GM19025 (cell line): ENCODE results near the gene MYO18B.

Experiments used
- ATAC-seq: cut with Tn5 transposase; IDR thresholded peaks from one replicate; pipeline ENCODE4 v1.9.1; 2021; ENCODE audit warnings: mild to moderate bottlenecking, low read depth, moderate library complexity; ENCODE audit not compliant: unreplicated experiment

The MYO18B gene

DNA sequence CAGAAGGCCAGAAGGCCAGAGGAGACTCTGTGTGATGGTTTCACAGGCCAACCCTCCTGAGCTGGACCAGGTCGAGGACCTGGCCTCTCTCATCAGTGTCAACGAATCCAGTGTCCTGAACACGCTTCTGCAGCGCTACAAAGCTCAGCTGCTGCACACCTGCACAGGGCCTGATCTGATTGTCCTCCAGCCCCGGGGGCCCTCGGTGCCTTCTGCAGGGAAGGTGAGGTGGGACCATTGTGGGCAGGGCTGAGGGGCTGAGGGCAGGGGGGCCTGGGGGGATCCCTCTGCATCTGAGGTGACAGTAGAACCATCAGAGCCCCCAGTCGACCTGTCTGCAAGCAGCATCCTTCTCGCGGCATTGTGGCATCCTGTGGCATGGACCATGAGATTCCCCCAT, 30.3 kb downstream of the MYO18B start:
- no peak for ATAC-seq

DNA sequence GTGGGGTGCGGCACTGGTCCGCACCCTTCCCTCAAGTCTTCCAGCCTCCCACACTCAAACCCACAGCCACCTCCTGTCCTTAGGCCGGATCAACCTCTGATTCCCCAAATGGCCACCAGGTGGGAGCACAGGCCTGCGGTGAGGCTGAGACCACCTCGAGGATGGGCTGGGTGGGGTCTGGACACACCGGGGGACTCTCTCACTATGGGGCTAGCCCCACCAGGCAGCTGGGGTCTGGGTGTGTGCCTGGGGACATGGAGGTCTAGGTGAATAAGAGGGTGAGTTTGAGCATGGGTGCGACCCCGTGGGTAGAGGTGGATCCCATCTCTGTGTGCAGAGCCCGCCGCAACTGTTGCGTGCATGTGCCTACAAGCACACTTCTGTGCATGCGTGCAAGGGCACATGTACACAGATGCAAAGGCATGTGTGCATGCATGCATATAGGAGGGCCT, 32.6 kb downstream of the MYO18B start:
- ATAC-seq = no peak

DNA sequence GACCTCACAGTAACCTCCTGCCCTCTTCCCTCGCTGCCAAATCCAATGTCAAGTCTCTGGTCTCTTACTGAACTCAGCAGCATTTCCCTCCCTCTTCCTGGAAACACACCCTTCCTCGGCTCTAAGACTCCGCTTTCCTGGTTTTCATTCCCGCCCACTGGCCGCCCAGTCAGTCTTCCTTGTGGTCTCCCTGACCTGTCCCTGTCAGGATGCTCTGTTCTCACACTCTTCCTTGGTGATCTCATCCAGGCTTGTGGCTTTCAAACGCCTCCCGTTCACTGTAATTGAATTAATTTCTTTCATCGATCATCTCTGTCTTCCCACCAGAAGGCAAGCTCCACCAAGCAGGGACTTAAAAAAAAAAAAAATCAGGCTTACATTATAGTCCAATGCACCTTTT, 33.5 kb downstream of the MYO18B start:
- no peak for ATAC-seq

DNA sequence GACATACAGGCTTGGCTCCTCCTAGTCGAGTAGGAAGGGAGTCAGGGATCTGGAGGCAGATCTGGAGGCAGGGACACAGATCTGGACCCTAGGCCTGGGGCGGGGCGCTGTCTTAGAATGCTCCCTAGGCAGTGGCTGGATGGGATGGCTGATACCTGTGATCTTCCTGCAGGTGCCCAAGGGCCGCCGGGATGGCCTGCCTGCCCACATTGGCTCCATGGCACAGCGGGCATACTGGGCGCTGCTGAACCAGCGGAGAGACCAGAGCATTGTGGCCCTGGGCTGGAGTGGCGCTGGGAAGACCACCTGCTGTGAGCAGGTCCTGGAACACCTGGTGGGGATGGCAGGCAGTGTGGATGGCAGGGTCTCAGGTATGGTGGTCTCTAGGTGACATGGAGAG, 35.4 kb downstream of the MYO18B start:
- no peak for ATAC-seq

DNA sequence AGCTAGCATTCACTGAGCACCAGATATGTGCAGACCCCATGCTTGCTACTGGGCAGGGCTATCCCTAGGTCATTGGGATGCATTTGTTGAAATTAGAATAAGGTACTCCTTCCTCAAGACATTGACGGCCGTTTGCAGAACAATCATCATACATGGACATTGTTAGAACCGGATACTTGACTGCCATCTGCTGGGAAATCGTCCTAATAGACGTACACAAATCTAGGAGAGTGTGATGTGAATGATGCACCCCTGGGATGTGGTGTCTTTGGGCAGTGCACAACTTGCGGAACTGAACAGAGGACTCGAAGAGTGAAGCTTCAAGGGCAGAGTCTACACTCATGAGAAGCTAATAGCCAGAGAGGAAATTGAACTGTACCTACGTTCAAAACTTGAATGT, 35.9 kb downstream of the MYO18B start:
- no peak for ATAC-seq

DNA sequence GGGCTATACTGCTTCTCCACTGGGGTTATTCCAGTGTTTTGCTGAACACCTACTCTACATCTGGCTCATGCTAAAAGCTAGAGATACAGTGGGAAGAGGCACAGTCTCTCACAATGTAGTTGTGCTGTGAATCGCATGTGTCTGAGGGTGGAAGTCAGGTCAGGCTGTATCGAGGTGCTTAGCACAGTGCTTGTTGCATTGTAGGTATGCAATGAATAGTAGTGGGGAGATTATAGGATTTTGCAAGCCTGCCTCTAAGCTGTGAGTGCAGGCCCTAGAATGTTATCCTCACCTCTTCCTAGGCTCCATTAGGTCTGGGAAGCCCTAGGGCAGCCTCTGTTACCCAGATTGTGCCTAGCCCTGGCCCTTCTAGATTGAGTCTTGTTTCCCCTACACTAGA, 37.4 kb downstream of the MYO18B start:
- ATAC-seq = no peak

DNA sequence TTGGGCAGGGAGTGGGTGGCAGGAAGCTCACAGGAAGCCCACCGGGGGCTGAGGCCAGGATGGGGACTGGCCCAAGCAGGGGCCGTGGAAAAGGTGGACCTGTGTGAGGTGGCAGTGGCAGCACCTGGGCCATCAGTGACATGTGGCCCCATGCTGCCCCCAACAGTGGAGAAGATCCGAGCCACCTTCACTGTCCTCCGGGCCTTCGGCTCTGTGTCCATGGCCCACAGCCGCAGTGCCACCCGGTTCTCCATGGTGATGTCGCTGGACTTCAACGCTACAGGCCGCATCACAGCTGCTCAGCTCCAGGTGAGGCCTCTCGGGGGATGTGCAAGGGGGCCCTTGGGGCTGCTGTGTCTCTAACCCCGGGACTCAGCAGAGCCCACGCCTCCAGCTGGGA, 37.9 kb downstream of the MYO18B start:
- ATAC-seq = no peak

DNA sequence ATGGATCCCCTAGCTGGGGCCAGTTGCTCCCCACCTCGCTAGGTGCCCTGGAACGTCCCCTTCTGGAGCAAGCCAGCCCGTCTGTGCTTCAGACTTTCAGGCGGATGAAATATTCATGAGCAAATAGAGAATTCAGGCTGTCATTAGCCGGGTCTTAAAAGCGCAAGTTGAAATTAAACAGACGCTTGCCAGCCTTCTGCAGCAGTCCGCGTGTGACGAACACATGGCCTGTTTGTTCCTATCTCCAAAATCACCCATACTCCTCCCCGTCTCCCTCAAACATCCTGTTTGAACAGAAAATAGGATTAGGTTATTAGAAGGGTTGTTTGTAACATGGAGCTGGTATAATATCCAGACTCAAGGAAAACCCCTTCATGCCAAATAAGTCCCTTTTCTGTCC, 38.7 kb downstream of the MYO18B start:
- ATAC-seq = no peak

DNA sequence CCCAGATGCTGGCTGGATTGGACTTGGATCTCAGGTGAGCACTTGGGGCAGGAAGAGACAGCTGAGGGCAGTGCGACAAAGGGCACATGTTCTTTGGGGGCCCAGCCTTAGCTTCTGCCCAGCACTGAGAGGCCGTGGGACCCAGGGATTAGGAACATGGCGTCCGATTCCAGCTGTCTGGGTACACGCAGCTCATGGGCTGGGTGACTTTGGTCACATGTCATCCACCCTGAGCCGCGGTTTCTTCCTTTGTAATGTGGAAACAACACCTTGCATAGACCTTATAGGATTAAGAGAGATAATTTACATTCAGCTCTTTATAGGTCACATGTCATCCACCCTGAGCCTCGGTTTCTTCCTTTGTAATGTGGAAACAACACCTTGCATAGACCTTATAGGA, 39.8 kb downstream of the MYO18B start:
- no peak for ATAC-seq

DNA sequence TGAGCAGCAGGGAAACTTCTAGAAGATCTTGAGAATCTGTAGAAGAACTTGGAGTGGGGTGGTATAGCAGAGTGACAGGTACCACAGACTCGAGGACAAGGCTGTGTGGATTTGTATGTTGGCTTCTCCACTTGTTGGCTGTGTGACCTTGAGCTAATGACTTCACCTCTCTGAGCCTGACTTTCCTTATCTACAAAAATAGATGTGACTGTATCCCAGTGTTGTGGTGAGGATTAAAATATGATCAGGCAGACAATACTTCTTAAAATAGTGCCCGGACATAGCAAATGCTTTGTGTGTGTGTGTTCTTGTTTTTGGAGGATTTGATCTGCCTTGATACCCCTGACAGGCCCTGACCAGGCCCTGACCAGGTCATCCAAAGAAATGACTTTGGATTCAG, 40.8 kb downstream of the MYO18B start:
- ATAC-seq = no peak

DNA sequence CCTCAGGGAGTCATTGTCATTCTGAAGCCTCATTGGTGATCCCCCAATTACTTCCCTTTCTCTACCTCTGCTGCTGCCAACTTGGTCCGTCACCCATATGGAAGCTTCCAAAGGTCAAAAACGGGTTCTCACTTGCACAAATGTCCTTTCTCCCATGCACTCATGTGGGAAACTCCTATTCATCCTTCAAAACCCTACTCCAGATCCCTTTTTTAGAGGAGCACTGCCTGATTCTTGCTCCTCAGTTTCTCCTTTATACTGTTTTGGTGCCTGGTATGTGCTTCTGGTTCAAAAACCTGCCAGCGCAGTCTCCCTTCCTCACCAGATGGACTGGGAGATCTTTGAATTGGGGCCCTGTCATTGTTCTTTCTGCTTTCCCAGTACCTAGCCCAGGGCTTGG, 41.9 kb downstream of the MYO18B start:
- no peak for ATAC-seq

DNA sequence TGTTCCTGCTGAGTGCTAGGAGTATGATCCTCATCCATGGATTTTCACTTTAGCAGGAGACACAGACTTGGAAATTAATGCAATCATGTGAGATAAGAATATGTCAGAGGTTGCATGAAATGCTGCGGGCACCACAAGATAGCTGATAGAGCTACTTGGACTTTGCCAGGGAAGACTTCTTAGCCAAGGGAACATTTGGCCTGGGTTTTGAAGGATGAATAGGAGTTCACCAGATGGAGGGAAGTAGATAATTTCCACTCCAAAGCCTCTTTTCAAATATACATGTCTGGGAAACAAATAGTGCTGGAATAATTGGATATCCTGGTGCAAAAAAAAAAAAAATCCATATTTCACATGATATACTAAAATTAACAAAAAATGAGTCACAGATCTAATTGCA, 44.2 kb downstream of the MYO18B start:
- no peak for ATAC-seq

DNA sequence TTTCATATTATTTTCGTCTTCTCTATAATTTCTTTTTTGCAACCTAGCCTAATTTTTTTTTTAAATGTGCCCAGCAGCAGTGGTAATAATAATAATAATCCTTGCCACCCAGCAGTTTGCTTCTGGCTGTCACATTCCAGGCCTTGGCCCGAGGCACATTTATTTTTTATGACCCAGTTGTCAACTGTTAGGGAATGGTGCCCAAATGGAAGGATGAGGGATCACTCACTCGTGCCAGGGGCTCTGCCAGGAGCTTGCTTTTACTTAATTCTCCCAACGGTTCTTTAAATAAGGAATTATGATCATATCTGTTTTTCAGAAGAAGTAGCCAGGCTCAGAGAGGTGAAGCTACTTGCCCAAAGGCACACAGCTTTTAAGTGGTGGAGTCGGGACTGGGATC, 49.6 kb downstream of the MYO18B start:
- ATAC-seq = no peak

DNA sequence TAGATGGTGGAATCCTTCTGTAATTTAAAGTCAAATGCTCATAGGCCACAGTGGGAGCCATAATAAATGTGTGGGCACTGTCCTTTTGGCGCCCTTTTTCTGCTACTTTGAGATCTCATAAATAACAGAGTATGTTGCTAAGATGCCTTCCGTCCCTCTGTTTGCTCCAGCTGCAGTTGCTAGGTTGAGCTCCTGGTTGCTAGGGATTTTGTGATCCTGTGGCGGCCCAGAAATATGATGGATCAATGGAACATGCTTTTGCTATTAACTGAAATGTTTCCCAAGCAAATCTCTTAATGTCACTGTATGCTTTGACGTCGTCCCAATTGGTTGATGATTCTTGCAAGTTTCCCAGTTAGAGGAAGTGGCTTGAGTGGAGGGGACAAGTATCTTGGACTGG, 53.5 kb downstream of the MYO18B start:
- ATAC-seq = no peak

DNA sequence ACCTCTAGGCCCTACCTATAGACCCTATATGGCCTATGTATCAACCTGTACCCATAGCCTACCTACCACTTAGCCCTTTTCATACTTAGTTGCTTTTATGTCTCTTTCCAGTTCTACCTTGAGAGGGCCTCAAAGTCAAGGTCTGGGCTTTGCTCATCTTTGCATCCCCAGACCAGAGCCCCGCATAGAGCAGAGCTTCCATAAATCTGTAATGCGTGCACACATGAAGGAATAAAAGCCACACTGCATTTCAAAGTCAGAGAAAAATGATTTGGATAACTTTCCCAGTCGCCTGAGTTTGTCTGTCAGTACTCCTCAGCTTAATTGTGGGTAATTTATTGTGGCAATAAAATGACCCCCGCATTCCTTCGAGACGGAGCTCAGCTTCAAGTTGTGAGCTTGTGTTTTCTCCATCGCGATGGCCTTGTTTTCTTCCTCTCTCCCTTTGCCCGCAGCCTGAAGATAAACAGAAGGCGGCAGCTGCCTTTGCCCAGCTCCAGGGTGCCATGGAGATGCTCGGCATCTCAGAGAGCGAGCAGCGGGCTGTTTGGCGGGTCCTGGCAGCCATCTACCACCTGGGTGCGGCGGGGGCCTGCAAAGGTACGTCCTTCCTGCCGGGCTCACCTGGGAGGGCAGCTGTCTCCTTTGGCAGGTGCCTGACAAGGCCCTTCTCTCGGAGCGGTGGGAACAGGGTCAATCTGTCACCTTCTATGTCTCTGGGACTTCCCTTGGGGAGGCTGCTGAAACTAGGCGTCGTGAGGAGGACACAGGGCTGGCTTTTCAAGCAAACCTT, 55.7 kb downstream of the MYO18B start:
- ATAC-seq = no peak

DNA sequence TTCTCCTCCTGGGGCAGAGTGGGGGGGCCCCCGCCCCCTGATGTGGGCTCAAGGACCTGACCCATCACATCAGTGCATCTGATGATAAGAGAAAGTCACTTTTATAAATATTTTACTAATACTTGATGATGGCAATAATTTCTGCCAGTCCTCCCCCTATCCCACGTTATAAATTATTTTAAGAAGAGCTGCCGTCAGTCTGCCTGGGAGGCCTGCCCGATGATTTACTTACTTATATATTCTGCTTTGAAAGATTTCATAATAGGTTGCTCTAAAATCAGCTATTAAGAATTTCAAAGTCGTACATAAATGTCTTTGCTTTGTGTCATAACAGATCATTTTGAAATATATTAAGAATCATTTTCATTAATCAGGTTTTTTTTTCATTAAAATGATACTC, 58.8 kb downstream of the MYO18B start:
- no peak for ATAC-seq

DNA sequence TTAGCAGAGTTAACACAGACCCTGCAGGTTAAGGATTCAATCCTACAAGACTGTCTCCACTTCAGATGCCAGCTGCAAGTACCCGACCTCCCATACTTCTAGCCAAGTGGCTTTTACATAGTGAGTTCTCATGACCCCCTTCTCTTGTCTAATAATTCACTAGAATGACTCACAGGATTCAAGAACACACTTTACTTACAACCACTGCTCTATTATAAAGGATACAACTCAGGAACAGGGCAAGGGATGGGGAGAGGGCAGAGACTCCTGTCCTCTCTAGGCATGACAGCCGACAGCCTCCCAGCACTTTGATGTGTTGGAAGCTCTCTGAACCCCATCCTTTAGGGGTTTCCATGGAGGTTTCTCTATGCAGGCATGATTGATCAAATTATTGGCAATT, 60.0 kb downstream of the MYO18B start:
- no peak for ATAC-seq

DNA sequence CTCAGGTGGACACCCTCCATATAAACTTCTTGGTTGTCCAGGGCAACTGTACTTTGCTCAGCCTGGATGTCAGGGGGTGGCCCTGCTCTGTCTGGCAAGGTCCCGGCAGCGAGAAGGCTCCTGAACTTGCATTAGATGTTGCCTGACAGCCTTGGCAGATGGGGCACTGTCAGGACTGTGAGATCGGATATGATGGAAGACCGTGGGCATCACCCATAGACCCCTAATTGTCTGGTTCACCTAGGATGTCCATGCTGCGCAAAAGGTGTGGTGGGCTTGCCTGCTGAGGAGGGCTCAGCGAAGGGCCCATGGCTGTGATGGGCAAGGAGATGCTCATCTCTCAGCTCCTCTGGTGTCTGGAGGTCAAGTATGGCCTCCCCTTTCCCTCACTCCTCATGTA, 62.7 kb downstream of the MYO18B start:
- no peak for ATAC-seq

DNA sequence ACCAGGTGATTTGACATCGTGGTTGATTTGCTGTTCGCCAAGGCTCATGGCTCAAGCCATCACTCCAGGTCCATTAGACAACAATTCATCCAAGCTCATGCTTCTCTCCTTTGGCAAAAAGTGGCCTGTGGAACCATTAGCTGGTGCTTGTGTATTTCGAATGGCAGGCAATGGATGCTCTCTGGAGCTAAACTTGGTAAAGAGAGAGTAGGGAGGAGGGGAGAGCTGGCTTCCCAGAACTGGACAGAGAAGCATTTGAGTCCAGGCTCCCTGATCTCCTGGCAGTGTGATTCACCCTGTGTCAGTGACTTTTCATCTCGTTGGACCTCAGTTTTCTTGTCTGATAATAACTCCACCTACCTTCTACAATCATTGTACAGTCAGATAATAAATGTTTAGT, 64.6 kb downstream of the MYO18B start:
- no peak for ATAC-seq

DNA sequence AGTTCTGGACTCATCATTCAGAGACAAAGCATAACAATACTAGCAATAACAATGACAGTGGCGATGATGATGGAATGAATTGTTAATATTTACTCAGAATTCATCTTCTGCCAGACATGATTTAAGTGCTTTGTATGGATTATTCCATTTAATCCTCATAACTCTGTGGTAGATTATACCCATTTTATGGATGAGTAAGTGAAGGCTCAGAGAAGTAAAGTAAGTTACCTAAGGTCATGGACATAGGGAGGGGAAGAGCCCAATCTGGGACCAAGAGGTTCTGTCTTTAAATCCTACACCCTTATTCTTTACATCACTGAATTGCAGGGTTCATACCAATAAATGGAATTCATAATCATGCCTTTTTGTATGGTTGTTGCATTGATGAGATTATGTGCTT, 72.7 kb downstream of the MYO18B start:
- ATAC-seq = no peak

DNA sequence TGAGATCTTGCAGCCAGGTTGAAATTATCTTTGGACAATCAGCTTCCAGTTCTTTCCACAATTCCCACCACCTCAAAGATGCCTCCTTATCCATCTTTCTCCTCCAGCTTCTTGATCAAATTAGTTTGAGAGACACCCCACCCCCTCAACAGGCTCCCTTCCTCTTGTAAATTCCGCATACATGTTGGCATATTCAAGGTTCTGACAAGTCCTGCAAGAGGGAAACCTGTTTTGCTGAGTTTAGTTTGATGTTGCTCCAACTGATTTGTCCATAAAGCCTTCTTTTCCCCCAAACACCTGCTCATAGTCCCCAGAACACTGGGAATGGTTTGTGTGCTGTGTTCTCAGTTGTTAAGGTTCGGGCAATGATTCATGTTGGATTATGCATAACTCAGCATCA, 73.6 kb downstream of the MYO18B start:
- ATAC-seq = no peak

DNA sequence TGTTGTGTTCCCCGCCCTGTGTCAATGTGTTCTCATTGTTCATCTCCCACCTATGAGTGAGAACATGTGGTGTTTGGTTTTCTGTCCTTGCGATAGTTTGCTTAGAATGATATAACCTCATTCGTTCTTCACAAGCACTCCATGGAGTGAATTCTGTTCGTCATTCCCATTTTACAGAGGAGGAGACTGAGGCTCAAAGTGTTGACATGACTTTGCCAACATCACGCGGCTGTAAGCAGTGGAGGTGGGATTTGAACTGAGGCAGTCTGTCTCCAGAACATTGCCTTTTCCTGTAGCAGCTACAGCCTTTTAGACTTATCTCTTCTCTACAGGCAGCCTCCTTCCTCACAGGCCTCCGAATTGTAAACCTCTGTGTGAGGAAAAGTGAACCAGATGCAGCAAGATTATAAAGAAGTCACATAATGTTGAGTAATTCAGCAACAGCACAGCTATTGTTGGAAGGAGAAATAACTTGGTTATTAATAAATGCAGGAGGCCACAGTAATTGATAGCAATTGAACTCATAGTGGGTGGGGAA, 74.6 kb downstream of the MYO18B start:
- ATAC-seq = no peak
